Fibroblast of villous mesenchyme (primary cell): Measurements from ENCODE around the gene ABCB11. TPM values are rescaled to one million over a fixed set of nuclear protein-coding genes. Genes with fewer than 3 reads are reported as not detected.

Experiments used
- DNase-seq: peaks from one replicate; pipeline ENCODE4 v3.0.0-alpha.2; 2010; ENCODE audit warnings: low read depth
- H3K4me3 ChIP-seq: 2 replicates; pipeline ENCODE4 v1.5.1; 2011; ENCODE audit warnings: low read depth, mild to moderate bottlenecking, low read length
- total RNA-seq: library from RNA; depleted of rRNA; stranded (reverse); fragments of >200 nt; gene quantifications from 2 replicates; pipeline ENCODE4 v1.2.3, GENCODE V29; 2012
- TF ChIP-seq, protein P1 (sequence below): IDR thresholded peaks from 2 replicates; pipeline ENCODE4 v1.5.1; 2012; ENCODE audit warnings: low read depth, mild to moderate bottlenecking, low read length; ENCODE audit not compliant: insufficient read depth

ABCB11 gene
- under 0.01 TPM in 1 of 2 replicates, not detected in the other for total RNA-seq

DNA sequence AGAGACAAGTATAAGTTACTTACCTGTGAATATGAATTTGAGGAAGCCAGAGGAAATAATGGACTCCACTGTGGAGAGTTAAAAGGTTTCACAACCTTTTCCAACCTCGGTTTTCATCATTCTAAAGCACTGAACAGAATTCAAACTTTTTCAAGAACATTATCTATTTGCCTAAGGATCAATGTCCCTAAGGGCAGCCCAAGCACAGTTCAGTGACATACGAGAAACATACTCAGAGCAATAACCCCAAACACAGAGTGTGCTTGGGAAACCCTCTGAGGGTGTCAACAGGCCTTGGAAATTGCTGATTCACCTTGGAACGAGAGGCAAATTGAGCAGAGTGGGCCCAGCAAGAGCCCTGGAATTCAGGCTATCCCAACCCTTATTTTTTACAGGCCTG, at the start of gene ABCB11:
TSS of gene ABCB11 (minus strand) at position 123 of the 400 bp plus-strand sequence. CDS start 13,199 bp downstream, outside the sequence.
- TF ChIP-seq, protein P1, sequence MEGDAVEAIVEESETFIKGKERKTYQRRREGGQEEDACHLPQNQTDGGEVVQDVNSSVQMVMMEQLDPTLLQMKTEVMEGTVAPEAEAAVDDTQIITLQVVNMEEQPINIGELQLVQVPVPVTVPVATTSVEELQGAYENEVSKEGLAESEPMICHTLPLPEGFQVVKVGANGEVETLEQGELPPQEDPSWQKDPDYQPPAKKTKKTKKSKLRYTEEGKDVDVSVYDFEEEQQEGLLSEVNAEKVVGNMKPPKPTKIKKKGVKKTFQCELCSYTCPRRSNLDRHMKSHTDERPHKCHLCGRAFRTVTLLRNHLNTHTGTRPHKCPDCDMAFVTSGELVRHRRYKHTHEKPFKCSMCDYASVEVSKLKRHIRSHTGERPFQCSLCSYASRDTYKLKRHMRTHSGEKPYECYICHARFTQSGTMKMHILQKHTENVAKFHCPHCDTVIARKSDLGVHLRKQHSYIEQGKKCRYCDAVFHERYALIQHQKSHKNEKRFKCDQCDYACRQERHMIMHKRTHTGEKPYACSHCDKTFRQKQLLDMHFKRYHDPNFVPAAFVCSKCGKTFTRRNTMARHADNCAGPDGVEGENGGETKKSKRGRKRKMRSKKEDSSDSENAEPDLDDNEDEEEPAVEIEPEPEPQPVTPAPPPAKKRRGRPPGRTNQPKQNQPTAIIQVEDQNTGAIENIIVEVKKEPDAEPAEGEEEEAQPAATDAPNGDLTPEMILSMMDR = no peak

DNA sequence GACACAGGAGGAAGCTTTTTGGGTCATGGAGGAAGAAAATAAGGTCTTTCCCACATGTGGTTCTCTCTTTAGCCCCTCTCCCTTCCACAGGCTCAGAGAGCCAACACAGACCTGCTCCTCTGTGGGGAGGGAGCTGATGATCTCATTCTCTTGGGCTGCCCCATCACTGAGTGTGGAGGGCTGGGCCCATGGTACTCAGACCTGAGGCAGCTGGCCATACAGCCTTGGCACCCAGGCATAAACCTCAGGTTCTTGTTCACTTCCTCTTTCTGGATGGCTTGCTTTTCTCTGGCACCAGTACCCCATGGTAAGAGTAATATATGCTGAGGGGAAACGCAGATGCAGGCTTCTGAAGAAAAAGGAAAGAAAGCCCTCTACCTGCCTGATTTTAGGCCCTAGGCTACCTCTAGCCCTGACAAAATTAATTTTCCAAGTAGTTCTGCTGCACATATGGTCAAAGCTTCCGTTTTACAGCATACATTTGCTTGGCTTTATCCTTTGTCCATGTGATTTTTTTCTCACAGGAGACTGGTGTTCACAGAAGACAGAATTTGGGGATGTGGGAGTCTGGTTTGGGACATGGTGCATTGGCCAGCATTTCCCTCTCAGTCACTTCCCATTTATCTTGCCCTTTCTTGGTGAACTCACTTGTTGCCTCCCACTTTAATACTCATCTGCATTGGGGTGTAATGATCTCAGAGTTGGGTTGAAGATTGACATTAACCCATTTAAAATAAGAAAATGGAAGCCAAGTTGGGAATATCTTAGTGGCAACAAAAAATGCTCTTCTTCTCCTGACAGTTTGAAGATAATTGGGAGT, 49.3 kb upstream of the ABCB11 start:
- TF ChIP-seq, protein P1 = no peak
- DNase-seq = no peak
- H3K4me3 ChIP-seq = no peak overlapping the region

More for the DNA sequence above, at the start of gene ABCB11:
- H3K4me3 ChIP-seq = no peak within 1 kb of the TSS
- DNase-seq = no peak

DNA sequence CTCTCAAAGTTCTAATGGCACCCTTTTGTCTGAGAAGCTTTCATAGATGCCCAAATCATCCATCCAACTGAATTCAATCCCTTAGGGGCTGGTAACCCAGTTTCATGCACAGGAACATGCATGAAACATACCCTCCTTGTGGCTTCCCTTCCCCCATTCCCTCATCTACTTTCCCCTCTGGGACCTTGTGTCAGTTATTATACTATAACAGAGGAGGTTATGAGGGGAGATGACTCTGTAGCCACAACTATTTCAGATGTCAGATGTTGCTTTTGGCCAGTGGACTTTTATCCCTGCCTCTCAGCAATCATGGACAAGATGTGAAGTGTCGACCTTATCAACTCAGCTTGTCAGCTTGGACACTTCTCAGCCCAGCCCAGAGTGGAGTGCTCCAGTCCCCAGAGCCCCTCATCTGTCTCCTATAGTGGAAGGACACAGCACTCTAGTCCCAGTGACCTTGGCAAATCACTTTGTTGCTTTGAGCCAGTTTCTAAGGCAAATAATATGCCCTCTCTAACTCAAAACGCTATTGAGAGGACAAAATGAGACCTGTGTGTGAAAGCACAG, 46.6 kb upstream of the ABCB11 start:
- no peak for DNase-seq
- no peak overlapping the region for H3K4me3 ChIP-seq
- TF ChIP-seq, protein P1 = no peak

DNA sequence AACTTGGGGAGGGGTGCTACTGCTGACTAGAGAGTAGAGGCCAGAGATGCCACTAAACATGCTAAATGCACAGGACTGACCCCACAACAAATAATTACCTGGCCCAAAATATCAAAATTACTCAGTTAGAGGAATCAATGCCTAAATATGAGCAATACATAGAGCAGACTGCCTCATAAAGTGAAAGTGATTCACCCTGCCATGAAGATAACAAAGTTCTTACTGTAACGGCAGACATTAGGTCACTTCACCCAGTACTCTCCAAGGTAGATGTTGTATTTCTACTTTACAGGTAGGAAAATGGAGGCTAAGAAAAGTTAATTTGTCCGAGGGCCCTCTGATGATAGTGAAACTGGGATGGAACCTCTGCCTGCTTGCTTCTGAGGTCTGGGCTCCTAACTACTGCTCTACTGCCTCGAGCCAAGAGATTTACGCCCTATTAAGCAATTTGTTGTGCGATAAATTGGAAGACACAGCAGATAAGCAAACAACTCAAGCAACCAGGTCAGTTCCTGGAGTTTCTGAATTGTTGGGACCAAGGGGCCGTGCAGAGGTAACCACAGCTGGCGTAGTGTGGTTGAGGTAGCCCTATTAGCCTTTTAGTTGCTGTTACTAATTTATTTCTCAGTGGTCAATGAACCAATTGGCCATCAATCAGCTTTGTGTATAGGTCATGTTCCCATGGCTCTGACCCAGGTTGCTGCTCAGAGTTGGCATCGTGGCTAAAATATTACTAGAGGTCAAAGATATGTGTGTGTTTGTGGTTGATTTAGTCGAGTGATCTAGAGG, 43.0 kb upstream of the ABCB11 start:
- no peak for DNase-seq
- TF ChIP-seq, protein P1 = no peak

GRCh38 chr2:169073211-169073962, 42.3 kb upstream of the ABCB11 start:
- TF ChIP-seq, protein P1 = no peak
- H3K4me3 ChIP-seq = no peak overlapping the region
- DNase-seq = no peak

More for the DNA sequence above, 43.0 kb upstream of the ABCB11 start:
- no peak overlapping the region for H3K4me3 ChIP-seq
